Ecto neural progenitor cell (in vitro differentiated cells): ENCODE data around the gene PLPP3.

ENCODE experiments used
- DNase-seq: peaks from one replicate; pipeline ENCODE4 v3.0.0-alpha.2; 2018; ENCODE audit warnings: low spot score

PLPP3 gene

DNA sequence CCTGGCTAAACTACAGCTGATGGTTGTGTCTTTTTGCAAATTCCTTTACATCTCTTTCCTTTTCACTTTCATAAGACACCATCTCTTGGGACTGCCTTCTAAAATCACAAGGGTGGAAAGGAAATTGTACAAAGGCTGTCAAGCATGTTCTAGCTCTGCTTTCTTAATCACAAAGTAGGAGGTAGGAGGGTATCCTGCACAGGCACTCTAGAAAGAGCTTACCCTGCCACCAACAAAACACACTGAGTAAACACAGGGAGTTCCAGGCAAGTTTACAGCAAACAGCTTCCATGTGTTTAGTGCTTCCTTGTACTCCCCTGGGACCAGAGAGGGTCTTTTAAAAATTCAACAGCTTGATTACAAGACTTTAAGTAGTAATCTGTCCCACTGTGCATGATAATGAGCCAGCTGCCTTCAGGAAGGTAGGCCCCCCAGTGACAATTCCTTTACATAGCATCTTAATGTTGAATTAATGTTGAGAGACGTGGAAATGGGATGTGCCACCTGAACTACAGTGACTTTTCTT is 2.4 kb downstream of the PLPP3 start:
- no peak for DNase-seq

- DNase-seq, result no peak
These were observed 3.5 kb downstream of the PLPP3 start for GRCh38 chr1:56575865-56576264.

GRCh38 chr1:56574794-56575193 is 4.6 kb downstream of the PLPP3 start:
- no peak for DNase-seq

- DNase-seq, result no peak
These were observed 6.1 kb downstream of the PLPP3 start for GRCh38 chr1:56573311-56573710.

DNA sequence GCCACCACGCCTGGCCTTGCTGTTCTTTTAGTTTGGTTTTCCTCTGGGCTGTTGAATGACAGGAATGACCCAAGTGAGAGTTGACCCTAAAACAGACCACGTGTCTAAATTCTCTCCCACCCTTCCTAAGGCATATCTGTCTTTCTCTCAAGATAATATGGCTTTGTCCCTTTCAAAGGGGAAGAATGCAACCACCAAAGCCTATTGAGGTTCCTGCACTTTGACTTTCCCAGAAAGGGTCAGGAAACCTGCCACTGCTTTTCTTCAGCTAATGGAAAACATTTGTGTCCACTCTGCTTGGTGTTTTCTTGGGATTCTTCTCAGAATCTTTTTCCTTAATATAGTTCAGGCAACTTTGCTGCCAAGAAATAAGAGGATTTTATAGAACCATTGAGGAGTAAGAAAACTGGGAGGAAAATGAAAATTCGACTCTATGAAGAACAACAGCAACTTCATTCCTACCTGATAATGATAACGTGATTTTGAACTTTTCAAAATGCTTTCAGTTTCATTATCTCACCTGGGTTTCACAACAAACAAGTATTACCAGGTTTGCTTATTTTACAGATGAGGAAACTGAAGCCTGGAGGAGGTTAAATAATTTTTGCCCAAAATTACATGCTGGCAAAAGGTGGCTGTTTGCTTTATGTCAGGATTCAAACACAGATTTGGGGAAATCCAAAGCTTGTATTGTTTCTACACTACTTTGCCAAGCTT is 6.9 kb downstream of the PLPP3 start:
- DNase-seq, result no peak

- DNase-seq, result no peak
These were observed 7.9 kb downstream of the PLPP3 start for GRCh38 chr1:56571448-56571847.

GRCh38 chr1:56570924-56571372 is 8.4 kb downstream of the PLPP3 start:
- no peak for DNase-seq

GRCh38 chr1:56569661-56570060 is 9.7 kb downstream of the PLPP3 start:
- DNase-seq, result no peak

DNA sequence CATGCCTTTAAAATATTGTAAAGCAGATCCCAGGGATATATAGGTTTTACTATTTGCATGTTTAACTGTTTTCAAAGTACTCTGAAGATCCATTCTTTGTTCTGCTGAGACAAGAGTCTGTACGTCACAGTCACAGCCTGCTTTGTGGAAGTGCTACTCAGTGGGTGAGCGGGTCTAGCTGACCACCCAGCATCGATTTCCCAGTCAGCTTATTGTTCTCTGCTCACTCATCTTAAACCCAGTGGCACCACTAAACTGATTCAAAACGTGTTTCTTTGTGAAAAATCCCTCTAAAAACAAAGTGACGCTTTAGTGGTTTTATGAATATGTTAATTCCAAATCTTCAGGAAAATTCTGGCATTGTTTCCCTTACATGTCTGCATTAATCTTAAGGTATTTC is 12.4 kb downstream of the PLPP3 start:
- no peak for DNase-seq

GRCh38 chr1:56566061-56566744 is 13.2 kb downstream of the PLPP3 start:
- no peak for DNase-seq

GRCh38 chr1:56564615-56565014 is 14.7 kb downstream of the PLPP3 start:
- DNase-seq, result no peak

GRCh38 chr1:56563568-56563967 is 15.8 kb downstream of the PLPP3 start:
- DNase-seq, result no peak

DNA sequence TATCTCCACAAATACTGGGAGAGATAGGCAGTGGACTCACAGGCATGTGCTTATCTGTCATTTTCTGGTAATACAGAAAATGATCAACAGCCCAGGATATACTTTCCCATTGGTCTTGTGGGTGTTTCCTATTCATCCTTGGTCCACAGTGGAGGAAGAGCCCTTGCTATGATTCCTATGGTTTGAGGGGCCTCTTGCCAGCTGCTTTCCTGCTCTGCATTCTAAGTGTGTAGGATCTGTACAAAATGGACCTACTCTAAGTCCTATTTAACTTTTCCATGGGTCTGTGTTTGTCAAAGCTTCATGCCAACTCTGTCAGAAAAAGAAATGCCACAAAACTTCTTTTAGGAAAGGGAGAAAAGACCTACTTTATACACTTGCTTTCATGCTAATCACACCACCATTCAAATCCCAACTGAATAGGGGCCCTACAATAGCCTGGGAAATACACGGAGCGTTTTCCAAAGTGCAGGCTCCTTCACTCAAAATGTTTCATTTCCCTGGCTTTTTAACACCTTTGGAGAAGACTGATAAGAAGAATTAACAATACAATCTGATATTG is 16.4 kb downstream of the PLPP3 start:
- no peak for DNase-seq

- no peak for DNase-seq
These were observed 17.9 kb downstream of the PLPP3 start for GRCh38 chr1:56561227-56562019.

DNA sequence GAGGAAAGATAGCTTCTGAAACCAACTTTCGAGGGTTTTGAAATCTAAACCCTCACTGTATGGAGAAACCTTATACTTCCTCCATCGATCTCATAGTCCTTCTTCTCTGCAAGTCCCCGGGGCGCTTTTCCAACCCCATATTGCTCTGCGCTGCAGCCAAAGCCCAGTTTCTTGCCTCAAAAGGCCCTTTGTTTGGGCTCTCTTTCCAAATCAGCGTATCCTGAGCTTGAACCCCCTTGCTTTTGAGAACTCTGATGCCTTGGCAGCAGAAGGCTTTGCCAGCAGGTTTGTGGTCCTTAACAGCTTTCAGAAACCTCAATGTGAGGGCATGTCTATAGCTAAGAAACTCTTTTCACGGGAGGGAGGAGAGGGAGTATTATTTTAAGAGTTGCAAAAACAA is 21.6 kb downstream of the PLPP3 start:
- DNase-seq, result no peak

GRCh38 chr1:56555448-56555847 is 23.9 kb downstream of the PLPP3 start:
- DNase-seq, result no peak

DNA sequence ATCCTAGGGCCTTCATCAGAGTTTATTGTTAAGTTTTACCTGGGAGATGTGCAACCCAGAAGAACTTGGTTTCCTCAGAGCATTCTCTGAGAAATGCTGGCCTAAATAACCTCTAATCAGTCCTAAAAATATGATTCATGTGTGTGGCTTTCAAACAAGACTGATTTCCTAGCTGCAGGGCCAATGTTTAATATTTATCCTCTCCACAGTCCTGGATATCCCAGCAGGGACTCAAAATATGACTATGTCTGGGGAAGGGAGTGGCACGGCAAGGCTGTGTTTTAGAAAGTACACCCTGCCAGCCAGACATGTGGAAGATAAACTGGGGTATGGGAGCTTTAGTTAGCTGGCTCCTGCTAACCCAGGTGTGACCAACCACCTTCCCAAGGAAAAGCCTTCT is 26.3 kb downstream of the PLPP3 start:
- no peak for DNase-seq

DNA sequence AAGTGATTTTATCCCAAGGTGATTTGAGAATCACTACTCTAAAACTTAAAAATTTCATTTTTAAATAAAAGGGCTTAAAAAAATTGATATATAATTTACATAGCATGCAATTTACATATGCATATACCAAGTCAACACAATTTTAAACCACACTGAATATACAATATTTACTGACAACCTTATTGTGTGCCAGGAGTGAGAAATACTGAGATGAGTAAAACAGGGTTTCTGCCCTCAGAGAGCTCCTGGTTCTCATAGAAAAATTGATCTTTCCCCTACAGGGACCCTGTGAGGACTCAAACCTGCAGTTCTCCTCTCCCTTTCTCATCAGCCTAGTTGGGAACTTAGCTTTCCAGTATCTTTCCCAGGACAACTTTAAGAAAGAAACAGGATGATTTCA is 27.0 kb downstream of the PLPP3 start:
- no peak for DNase-seq

GRCh38 chr1:56551691-56552090 is 27.7 kb downstream of the PLPP3 start:
- no peak for DNase-seq

DNA sequence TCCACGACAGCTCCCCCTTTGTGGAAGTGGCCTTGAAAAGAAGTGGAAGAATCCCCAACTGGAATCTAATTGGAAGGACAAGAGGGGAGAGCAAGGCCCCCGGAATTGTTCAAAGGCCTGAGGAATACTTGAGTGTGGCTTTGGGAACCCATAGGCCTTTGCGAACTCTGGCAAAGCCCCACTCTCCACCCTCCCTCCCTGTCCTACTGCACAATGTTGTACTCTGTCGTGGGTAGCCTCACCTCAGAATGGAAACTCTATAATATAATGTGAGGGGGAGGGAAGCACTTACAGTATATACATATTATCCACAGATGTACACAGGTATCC is 28.5 kb downstream of the PLPP3 start:
- DNase-seq, result no peak

DNA sequence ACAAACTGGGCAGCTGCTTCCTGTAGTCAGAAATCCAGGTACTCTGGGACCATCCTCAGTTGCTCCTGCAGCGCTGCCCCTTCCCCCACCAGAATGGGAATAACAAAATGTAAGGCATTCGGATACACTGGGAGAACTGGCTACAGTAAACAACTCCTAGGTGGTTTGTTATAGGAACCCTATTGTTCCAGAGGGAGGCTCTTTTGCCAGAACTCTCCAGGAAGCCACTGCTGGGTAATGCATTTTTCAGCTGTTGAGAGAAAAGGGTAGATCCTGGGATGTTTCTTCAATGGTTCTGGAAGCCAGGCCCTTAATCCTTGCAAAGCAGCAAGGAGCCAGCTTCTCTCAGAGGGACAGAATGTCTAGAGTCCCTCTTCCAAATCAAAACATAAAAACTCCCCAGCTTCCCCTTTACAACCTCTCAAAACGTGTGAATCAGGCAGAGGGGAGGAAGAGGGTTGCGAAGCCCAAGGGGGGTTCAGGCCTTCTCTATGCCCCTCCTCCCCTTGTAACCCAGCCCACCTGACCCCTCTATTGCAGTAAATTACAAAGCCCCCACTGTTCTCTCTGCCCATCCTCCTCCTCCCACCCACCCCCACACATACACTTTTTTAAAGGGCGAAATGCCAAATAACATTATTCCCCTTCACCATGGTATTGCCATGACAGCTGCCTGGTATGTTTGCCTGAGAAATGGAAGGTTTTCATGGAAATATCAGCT is 29.1 kb downstream of the PLPP3 start:
- no peak for DNase-seq

- DNase-seq, result no peak
These were observed 30.8 kb downstream of the PLPP3 start for GRCh38 chr1:56548571-56548970.
